Cerebellar cortex (tissue), 1 donor: ENCODE data around the gene STX5.
"Not testable (repeated sequence)": the region's sequence is repeated elsewhere in the genome, so short reads cannot be mapped to it uniquely, and the experiment has no call there.

Source experiments
- DNase-seq: peaks from one replicate; pipeline ENCODE4 v3.0.0-alpha.2; 2015; ENCODE audit warnings: low spot score

Gene STX5

DNA sequence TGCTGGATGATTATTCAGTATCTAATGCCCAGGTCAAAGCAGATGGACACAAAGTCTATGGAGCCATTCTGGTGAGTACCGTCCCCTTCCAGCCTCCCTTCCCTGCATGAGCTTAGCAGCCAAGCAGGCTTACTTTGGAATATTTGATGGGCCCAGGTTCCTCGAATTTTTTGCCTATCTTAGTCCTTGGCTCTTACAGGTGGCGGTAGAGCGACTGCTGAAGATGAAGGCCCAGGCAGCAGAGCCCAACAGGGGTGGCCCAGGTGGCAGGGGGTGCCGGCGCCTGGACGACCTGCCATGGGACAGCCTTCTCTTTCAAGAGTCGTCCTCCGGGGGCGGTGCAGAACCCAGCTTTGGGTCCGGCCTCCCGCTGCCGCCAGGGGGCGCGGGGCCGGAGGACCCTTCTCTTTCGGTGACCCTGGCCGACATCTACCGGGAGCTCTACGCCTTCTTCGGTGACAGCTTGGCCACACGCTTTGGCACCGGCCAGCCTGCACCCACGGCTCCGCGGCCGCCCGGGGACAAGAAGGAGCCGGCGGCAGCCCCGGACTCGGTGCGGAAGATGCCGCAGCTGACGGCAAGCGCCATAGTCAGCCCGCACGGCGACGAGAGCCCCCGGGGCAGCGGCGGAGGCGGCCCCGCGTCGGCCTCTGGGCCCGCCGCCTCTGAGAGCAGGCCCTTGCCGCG lies 45.4 kb downstream of the STX5 start:
- peak; percentile 81 for DNase-seq

DNA sequence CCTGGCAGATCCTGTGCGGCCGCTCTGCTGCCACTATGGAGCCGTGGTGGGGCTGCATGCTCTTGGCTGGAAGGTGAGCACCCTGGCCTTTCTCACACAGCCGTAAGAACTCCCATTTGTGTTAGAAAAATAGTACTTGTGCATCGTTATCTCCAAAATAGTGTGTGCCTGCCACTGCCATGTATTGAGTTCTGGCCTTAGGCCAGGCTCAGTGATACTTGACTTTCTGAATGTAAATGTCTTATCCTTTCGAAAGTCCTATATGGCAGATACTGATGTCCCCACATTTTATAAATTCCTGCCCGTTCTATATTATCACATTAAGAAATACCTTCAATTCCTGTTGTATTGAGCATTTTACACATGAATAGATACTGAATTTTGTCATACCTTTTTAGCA lies 49.1 kb downstream of the STX5 start:
- no peak for DNase-seq

DNA sequence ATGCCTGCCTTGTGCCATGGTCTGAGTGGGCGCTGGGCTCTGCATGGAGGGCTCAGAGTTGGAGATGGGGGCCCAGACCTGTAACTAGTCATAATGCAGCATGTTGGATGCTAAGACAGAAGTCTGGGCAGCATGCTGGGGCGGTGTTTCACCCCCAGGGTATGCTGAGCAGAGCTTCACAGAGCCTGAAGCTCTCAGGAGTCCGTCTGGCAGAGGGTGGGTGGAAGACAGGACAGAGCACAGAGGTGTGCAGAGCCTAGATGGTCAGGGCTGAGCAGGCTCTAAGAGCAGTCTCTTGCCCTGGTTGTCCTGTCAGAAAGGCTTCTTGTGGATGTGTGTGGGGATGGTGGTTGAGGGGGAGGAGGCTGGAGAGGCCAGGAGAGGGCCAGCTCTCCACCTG lies 53.4 kb downstream of the STX5 start:
- DNase-seq: no peak

GRCh38 chr11:62777389-62777788 lies 54.5 kb downstream of the STX5 start:
- no peak for DNase-seq

DNA sequence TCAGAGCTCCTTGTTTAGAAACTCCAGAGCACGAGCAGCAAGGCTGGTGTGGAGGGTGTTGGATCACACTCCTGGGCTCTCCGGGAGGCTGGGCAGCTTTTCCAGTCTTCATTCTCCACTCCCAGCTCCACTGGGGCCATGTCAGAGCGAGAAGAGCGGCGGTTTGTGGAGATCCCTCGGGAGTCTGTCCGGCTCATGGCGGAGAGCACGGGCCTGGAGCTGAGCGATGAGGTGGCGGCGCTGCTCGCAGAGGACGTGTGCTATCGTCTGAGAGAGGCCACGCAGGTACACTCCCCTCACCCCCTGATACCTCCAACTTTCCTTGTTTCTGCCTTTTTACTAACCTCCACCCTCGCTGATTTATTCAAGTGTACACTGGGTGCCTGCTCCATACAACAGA lies 56.2 kb downstream of the STX5 start:
- no peak for DNase-seq

DNA sequence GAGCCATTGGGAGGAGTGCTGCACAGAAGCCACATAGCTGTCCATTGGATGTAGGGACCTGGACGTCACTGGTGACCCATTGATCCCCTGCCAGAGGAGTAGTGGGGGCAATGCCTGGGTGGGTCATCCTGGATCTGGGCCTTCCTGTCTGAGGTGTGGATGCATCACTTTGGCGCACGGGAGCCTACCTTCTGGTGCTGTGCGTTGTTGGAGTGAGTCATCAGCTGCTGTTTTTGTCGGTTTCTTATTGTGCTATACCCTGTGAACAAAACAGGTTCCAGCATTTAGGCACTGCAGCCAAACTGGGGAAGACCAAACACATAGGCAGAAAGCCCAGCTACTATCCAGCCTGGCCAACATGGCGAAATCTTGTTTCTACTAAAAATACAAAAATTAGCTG lies 57.4 kb downstream of the STX5 start:
- DNase-seq: no peak

DNA sequence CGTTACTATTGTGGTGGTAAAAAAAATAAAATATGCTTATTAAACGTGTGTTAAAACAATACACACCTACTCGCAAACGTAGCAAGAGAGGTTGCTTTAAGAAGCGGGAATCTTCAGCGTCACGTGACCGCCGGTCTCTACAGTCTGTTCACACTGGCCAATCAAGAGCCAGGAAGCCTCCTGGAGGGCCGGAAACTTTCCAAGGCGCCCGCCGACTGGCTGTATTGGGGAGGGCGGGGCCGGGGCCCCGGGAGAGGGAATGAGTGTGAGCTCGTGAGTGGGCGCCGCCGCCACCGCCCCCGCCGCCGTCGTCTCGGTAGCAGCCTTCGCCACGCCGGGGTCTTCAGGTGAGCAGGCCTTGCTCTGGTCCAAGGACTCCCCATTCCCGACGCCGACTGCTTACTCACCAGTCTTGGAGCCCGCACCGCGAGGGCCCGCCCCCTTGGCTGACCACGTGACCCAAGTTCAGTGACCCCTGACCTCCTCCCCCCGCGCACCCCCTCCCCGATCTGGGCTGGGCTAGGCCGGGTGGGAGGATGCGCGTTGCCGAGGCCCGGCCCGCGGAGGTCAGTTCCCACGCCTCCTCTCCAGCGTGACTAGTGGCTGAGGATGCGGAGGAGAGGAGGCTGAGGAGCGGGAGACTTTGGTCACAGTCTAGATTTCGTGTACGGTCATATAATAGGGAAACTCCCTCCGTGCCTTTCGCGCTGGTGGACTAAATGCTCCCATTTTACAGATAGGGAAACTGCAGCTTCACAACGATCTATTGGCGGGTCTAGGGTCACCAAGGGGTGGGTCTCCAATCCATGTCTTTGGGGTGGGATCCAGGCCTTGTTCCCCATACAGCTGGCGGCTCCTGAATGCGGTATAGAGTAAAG lies 60.5 kb downstream of the STX5 start, which contains the start of gene TAF6L:
Gene TAF6L (plus strand): TSS at position 253 of the 878 bp plus-strand sequence. CDS start 4,388 bp downstream, outside the sequence.
- DNase-seq: peak; percentile 100

- no peak for DNase-seq
Measured at GRCh38 chr11:62770778-62771143, 61.1 kb downstream of the STX5 start.

DNA sequence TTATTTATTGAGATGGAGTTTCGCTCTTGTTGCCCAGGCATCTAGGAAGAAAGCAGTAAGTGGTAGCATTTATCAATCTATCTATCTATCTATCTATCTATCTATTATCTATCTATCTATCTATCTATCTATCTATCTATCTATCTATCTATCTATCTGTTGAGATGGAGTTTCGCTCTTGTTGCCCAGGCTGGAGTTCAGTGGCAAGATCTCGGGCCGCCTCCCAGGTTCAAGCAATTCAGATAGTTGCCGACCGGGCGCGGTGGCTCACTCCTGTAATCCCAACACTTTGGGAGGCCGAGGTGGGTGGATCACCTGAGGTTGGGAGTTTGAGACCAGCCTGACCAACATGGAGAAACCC lies 71.0 kb downstream of the STX5 start:
- DNase-seq: not testable (repeated sequence)

DNA sequence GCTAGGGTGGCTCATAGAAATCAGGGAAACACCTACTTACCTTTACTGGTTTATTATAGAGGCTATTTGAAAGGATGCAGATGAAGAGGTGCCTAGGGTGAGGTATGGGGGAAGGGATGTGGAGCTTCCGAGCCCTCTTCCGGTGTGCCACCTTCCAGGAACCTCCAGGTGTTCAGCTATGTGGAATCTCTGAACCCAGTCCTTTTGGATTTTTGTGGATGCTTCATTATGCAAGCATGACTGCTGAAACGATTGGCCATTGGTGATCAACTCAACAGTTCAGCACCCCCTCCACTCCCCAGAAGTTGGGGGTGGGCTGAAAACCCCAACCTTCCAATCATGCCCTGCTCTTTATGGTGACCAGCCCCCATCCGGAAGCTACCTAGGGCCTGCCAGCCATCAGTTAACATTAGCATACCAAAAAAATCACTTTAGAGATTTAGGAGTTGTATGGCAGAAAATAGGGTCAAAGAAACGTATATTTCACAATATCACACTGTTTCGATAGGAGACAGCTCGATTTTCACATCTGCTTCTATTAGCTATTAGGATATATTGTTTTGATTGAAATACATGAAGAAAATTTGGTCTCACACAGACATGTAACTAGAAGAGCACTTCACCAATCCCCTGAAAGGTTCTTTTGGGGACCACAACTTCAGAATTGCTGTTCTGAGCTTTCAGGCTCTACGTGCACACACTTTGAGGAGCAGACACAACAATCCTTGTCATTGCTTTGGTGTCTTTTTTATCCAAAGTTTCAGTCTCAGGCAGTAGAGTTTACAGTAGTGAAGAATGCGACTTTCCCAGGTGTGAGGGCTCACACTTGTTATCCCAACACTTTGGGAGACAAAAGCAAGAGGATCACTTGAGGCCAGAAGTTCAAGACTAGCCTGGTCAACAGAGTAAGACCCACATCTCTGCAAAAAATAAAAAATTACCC lies 73.7 kb downstream of the STX5 start:
- DNase-seq: no peak
